HG03432 (cell line): ENCODE measurements around the gene PPT2.
"Not testable (repeated sequence)": the region's sequence is repeated elsewhere in the genome, so short reads cannot be mapped to it uniquely, and the experiment has no call there.

Source experiments
- ATAC-seq: cut with Tn5 transposase; IDR thresholded peaks from one replicate; pipeline ENCODE4 v1.9.1; 2021; ENCODE audit warnings: mild to moderate bottlenecking, moderate library complexity; ENCODE audit not compliant: unreplicated experiment

Gene PPT2

GRCh38 chr6:32127409-32127716 is 26.6 kb upstream of the PPT2 start:
- ATAC-seq = no peak

GRCh38 chr6:32127717-32128592 is 26.0 kb upstream of the PPT2 start, which contains the start of gene ATF6B:
Gene ATF6B, minus strand, starts transcription at chr6:32128246. Its CDS starts 39 bp downstream, at chr6:32128207.
- peak; percentile 76 for ATAC-seq

GRCh38 chr6:32128751-32129296 is 25.1 kb upstream of the PPT2 start:
- ATAC-seq = no peak

GRCh38 chr6:32129297-32130088 is 24.4 kb upstream of the PPT2 start:
- no peak for ATAC-seq

GRCh38 chr6:32131439-32131948 is 22.4 kb upstream of the PPT2 start:
- no peak for ATAC-seq

- ATAC-seq = no peak
Measured at GRCh38 chr6:32132110-32132509, 21.8 kb upstream of the PPT2 start.

- ATAC-seq = no peak
Measured at GRCh38 chr6:32133786-32134185, 20.2 kb upstream of the PPT2 start.

- ATAC-seq = no peak
Measured at GRCh38 chr6:32137454-32137853, 16.5 kb upstream of the PPT2 start.

- no peak for ATAC-seq
Measured at GRCh38 chr6:32139590-32139989, 14.4 kb upstream of the PPT2 start.

GRCh38 chr6:32140420-32141046 is 13.4 kb upstream of the PPT2 start:
- no peak for ATAC-seq

- ATAC-seq = not testable (repeated sequence)
Measured at GRCh38 chr6:32144238-32144637, 9.7 kb upstream of the PPT2 start.

GRCh38 chr6:32146287-32146686 is 7.7 kb upstream of the PPT2 start:
- ATAC-seq = no peak

GRCh38 chr6:32146687-32147086 is 7.3 kb upstream of the PPT2 start:
- no peak for ATAC-seq

GRCh38 chr6:32147401-32148132 is 6.4 kb upstream of the PPT2 start:
- ATAC-seq = no peak

- no peak for ATAC-seq
Measured at GRCh38 chr6:32148289-32149091, 5.5 kb upstream of the PPT2 start.

GRCh38 chr6:32149092-32149755 is 4.7 kb upstream of the PPT2 start:
- ATAC-seq = no peak

- ATAC-seq = no peak
Measured at GRCh38 chr6:32149932-32150870, 3.7 kb upstream of the PPT2 start.
